Measurements from ENCODE around the gene IL20.

Gene IL20

DNA sequence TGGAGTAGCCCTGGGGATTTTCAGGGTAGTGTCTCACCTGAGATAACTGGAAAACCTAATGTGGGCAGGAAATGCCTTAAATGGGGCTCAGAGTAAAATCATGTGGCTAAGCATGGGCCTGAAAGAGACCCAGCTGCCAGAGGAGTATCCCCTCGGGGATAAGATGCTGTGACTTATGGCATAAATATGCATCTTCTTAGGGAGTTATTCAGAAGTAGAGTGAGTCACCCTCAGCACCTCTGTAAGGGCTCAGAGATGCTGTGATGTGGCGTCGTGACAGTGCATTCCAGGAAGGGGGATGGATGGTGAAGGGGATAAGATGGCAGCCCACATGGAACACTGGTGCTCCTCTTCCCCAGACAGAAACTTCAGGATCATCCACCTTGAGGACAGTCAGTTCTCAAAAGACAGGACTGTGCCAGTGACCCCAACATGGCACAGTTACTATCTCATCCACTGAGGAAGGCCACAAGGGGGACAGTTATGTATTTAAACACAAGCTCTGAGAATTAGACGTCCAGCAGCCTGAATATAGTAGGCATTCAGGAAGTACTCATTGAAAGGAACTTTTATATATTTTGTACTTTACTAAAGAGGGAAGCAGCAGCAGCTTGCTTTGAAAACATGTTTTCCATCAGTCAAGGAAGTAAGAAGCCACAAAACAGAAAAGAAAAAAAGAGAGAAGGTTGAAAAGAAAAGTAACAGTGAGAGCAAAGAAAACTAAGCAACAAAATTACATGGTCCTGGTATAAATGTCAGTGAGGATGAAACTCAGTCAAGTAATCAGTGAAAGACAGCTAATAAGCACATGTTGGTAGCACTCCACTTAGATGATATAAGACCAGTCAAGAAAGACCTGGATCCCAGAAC, 40.1 kb downstream of the IL20 start:
- DNase-seq = no peak

DNA sequence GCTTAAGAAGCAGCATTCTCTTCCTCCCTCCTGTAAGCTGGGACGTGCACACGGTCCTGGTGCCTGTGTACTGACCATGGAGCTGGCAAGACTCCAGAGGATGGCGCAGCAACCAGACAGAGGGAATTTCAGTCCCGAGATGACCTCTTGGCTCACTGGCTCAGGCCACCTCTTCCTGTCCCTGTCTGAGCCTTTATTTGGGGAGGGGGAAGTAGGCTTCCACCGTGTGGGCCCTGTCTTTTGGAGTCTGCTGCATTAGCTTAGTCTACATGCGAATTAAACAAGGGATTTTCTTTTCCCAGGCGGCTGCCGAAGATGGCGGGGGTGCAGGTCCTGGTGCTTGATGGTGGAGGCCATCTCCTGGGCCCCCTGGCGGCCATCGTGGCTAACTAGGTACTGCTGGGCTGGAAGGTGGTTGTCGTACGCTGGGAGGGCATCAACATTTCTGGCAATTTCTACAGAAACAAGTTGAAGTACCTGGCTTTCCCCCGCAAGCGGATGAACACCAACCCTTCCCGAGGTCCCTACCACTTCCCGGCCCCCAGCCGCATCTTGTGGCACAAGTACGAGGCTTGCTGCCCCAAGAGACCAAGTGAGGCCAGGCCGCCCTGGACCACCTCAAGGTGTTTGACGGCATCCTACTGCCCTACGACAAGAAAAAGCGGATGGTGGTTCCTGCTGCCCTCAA, 42.0 kb downstream of the IL20 start:
- DNase-seq = no peak

DNA sequence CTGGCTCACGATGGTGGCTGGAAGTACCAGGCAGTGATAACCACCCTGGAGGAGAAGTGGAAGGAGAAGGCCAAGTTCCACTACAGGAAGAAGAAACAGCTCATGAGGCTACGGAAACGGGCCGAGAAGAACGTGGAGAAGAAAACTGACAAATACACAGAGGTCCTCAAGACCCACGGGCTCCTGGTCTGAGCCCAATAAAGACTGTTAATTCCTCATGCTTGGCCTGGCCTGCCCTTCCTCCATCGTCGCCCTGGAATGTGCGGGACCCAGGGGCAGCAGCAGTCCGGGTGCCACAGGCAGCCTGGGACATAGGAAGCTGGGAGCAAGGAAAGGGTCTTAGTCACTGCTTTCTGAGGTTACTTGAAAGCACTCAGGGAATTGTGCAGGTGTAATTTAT, 42.6 kb downstream of the IL20 start:
- DNase-seq = no peak

GRCh38 chr1:206909161-206909882, 43.9 kb downstream of the IL20 start:
- peak; percentile 48 for DNase-seq

GRCh38 chr1:206909883-206910318, 44.5 kb downstream of the IL20 start:
- no peak for DNase-seq

DNA sequence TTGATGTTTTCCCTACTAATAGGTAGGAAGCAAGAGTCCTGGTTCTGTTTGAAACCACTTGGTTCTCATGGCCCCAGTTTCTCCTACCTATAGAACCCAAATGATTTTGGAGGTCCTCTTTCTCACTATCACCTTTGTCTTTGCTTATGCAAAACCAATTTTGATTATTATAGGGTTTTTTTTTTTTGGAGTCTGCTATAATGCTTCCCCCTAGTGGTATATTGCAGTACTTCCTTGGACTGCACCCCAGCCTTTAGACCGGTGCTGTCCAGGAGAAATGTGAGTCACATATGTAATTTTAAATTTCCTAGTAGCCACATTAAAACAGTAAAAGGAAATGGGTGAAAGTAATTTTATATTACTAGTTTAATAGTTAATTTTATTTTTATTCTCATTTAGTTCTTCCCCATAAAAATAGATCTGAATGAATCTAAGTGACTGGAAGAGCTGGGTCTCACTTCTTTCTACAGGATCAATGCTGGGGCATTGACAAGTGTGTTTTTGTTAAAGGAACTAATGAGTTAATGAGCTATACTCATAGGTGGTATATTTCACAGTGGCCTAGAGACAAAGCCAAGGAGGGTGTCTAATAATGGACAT, 45.7 kb downstream of the IL20 start:
- DNase-seq = no peak

GRCh38 chr1:206912445-206913095, 47.1 kb downstream of the IL20 start:
- peak; percentile 37 for DNase-seq

GRCh38 chr1:206913766-206914537, 48.5 kb downstream of the IL20 start:
- no peak for DNase-seq

- no peak for DNase-seq
Observed at GRCh38 chr1:206915030-206915735, 49.8 kb downstream of the IL20 start.

DNA sequence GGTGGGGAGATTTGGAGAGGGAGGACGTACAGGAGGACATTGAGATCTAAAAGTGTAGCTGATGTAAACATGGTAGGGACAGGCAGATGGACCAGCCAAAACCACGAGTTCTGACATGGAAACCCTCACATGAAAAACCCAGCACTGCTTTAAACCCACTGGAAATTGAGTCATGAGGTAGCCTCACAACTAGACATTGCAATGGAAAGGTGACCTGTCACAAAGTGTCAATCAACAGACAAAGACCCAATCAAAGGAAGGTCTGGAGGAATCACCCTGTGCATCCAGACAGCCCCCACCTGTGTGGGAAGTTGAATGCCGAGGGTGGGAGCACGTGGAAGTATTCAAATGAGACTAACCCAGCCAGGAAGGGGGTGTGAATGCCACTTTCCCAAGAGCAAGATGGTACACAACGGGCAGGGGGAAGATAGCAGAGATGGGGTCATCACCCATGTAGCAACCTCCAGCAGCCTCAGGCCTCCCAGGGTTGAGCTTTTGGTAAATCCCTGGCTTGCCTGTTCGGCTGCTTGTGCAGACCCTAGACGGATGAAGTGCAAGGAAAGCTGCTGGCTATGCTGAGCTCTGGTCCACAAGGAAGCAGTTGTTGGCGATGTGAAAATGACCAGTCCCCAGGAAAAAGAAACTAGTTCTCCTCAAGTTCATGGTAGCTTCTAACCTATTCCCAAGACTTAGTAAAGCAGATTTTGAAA, 50.7 kb downstream of the IL20 start:
- no peak for DNase-seq

DNA sequence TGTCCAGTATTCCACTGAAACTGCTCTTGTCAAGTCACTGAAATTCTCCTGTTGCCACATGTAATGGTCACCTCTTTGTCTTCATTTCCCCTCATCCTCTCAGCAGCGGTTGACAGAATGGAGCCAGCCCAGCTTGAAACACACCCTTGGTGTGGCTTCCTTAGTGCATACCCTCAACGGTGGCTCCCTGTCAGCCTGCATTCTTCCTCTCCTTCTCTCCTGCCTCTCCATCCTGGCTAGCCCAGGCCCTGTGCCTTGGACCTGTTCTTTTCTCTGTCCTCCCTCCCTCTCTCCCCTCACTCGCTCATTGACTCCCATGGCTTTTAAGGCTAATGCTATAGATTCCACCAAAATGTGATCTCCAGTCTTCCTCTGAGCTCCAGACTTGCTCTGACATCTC, 52.7 kb downstream of the IL20 start:
- DNase-seq = no peak

Measured in T-helper 9 cell (primary cell).